HG02943 (cell line): ENCODE results near the gene IQGAP2.
"Not testable (repeated sequence)": the region's sequence is repeated elsewhere in the genome, so short reads cannot be mapped to it uniquely, and the experiment has no call there.

Source experiments
- ATAC-seq: cut with Tn5 transposase; IDR thresholded peaks from one replicate; pipeline ENCODE4 v1.9.1; 2021; ENCODE audit warnings: mild to moderate bottlenecking, low read depth, moderate library complexity; ENCODE audit not compliant: unreplicated experiment

The IQGAP2 gene

DNA sequence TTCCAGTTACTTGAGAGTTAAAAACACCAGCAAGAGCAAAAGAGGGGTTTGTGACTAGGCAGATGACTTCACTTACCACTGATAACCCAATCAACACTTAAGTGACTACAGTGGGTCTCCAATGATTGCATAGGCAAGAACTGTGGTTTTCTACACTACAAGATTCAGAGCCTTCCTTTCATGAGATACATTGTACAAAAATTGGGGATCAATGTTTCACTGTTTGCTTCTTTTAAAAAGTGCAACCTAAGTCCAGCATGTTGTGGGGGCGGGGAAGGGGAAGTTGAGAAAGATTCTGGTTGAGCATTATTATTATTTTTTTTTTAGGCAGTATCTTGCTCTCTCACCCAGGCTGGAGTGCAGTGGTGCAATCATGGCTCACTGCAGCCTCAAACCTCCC lies 3.6 kb downstream of the IQGAP2 start:
- no peak for ATAC-seq

DNA sequence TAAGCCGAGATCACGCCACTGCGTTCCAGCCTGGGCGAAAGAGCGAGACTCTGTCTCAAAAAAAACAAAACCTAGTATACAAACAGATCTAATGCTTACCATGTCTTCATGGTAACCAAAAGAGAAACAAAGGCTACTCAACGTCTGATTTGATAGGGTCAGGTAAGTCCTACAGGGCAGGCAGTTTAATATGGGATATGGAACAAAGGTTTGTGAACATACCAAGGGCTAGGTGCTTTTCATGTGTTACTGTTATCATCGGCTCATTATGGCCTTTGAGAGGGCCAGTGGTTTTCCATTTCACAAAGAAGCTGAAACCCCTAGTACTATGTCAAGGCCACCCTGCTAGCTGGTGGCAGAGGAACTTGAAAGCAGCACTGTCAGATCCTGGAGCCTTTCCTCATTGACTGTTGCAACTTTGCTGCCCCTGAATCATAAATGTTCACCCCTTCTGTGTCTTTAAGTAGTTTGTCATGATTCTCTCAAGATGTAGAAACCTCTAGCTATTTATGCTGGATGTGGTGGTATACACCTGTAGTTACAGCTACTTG lies 5.1 kb downstream of the IQGAP2 start:
- no peak for ATAC-seq

DNA sequence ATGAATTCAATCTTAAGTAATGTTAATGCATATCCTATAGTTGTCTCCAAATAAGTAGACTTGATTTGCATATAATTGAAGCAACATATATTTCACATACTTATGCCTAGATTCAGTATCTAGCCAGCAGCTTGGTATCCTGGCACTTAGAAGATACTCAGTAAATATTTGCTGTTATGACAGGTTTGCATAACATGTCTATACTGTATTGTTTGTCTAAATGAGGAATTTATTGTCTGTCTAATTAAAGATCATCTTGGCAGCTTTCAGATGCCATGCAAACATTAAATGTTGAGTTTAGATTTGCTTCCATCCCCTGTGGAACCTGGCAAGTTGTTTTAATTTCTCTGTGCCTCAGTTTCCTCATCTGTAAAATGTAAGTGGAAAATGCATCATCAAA lies 9.4 kb downstream of the IQGAP2 start:
- no peak for ATAC-seq

DNA sequence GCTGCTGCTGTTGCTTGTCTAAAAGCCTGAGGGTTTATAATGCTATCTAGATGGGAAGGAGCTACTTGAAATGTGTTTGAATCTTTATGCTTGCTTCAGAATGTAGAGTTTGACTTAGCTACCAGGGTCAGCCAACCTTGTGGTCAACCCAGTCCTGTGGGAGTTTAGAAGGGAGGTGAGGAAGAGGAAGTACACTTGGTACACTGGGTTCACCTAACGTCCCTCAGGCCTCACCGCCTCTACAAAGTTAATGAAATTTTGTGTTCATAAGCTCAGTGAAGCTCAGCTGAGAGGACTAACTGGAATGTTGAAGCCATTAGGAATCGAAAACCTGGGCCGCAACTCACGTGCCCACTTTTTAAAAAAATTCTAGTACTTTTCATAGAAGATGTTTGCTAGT lies 10.7 kb downstream of the IQGAP2 start:
- no peak for ATAC-seq

DNA sequence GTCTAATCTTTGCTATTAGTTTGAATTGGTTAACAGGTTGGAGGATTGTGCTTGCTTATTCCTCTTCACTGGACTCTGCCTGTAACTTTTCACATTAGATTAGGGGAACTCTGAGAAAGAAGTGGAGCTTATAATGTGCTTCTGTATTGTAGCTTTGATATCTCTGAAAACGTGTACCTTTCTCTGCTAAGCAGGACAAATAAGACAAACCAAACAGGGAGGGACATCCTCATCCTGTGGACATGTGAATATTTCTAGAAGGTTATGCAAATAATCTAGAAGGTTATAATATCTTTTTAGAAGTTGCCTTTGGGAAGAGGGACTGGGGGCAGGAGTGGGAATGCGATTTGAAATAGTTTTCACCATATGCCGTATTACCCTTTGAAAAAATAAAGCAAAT lies 11.7 kb downstream of the IQGAP2 start:
- no peak for ATAC-seq

DNA sequence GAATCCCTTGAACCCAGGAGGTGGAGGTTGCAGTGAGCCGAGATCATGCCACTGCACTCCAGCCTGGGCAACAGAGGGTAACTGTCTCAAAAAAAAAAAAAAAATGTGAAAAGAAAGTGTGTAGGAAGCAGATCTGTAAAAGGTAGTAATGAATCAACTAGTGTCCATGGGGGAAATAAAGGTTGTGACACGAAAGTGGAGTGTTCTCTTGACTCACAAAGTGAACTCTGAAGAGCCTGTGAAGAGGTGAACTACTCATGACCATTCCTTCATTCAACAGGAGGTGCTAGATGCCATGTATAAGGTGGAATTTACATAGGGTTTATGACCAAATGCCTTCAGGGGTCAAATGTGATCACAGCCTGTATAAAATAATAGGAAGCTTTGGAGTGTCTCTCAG lies 12.8 kb downstream of the IQGAP2 start:
- ATAC-seq = no peak

DNA sequence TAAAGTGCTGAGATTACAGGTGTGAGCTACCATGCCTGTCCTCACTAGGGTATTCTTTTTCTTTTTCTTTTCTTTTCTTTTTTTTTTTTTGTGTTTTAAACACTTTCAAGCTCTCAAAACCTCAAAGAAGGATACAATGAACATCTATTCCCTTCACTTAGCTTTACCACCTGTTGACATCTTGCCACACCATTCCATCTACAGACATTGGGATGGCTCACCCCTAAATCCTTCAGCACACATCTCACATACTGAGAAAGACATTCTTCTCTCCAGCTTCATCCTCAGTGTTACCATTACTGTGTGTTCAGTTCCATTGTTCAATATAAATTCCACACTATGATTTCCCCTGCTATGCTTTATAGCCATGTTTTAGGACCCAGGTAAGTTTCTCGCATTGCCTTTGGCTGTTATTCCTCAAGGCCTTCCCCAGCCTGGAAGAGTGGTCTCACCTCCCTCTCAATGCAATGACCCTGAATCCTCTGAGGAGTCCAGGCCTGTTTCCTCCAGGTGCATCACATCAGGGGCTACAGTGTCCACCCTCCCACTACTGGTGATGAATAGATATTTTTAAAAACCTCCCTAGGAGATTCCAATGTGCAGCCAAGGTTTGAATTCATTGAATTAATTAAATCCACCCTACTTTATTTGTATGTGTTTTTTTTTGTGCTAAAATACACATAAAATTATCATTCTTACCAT lies 16.7 kb downstream of the IQGAP2 start:
- ATAC-seq = no peak

DNA sequence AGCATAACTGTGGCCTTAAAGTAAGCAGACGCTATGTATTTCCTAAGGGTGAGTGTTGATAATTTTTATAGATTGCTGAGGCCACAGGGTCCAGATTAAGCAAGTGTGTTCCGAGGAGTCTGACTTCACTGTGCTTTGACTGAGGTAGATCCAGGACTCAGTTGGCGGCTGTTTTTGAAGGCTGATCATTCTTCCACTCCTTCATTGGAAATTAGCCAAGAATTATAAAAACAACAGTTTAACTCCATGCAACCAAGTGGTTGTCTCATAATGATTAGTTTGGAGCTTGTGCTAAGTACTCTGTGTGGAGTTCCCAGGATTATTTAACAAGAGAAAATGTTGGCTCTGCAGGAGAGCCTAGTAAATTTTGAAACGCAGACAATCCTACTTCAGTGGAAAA lies 19.1 kb downstream of the IQGAP2 start:
- ATAC-seq = no peak

DNA sequence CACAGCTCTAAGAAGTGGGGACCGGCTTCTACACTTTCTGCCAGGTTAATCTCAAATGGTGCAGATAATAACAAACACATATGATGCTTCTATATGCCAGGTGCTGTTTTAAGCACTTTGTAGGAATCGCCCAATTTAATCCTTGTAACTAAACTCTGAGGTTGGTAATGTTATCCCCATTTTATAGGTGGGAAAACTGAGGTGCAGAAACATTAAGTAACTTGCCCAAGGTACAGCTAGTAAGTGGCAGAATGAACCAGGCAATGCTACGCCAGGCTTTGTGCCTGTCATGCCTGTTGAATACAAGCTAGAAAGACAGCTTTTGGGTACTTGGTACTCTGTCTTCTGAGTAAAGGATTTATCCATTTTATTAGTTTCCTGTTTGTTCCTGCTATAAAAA lies 19.7 kb downstream of the IQGAP2 start:
- no peak for ATAC-seq

DNA sequence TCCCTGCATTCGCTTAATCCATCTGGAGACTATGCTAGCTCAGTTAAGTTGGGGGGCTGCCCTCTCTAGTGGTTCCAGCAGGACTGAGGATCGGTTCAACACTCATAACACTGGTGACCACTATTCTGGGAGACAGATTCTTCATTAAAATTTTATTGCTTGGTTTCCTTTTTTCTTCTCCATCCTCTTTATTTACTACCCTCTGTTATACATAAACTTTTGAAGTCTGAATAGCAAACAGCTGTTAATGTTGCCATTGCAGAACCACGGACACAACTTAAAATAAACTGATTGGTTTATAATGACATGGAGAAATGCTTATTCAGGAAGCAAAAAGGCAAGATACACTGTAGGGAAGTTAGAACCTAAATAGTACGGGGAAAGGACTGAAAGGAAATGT lies 22.1 kb downstream of the IQGAP2 start:
- ATAC-seq = no peak

DNA sequence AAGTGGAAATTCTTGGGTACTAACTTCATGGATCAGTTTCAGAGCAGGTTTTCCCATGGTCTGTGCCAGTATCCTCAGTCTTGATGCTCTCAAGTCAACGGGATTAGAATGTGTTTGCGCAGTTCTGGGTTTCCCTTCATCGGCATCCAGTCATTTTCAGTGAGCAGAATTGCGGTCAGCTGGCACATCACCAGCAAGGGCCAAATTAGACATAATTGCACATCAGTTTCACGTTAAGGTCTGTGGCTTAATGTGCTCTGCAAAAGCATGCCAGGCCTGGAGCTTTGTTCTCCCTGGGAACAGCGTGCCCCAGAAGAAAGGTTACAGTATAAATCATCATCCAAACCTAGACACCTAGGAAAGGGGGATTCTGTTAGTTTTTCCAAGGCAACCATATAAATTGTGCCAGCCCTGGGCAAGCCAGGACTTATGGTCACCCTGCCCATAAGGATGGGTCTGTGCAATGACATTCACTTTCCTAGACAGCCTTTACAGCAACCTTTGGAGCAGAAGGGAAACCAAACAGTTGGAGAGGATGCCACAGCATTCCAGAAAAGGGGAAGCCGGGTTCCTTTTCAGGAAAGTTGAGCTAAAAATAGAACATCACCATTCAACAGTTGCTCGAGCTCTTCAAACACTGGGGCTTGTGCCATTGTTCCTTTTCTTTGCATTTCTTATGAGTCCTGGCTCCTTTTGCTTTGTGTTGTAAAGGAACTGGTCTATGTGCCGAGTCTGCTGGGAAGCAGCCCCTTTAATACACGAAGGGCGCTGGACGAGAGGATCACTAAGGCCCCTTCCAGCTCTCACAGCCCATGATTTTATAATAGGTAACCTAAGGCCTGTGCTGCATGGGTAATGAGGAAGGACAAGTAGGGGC lies 23.1 kb downstream of the IQGAP2 start:
- no peak for ATAC-seq

DNA sequence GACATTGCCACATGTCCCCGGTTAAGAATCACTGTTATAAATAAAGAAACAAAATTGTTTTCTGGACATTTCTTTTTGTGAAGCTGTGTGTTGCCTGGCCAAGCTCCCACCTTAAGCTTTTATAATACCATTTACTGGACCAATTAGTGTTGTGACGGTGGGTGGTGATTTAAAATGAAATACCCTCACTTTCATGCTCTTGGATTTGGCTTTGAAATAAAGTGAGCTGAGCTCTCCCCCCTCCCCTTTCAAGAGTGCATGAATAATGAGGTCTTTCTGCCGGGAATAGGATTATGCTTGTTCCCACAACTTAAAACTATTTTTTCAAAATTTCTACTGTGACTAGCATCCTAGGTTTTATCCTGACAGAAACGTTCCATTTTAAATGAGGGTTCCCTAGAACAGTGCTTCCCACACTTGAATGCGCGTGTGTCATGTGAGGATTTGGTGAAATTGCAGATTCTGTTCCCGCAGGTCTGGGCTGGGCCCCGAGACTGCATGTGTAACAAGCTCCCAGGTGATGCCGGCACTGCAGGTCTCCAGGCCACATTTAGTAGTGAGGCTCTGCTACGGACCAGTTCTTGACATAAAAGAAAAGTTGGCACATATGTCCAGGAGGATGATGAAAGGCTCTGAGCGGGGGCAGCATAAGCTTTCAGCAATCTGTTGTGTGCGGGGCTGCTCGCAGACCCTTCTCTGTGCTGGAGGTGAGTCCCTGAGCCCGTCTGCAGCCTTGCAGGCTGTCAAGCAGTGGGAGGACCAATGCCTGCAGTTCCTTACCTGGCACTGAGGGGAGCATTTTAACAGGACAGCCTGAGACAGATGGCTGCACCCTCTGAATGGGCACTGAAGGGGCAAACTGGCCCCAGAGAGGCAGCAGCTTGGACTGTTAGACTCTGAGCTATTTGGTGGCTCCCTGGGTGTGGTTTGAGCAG lies 24.4 kb downstream of the IQGAP2 start:
- ATAC-seq = no peak

DNA sequence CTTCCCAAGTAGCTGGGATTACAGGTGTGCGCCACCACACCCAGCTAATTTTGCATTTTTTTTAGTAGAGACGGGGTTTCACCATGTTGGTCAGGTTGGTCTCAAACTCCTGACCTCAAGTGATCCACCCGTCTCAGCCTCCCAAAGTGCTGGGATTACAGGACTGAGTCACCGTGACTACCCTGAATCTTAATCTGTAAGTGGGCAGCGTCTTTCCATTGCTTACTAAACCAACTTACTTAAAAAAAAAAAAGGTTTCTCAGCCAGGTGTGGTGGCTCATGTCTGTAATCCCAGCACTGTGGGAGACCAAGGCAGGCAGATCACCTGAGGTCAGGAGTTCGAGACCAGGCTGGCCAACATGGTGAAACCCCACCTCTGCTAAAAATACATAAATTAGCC lies 25.5 kb downstream of the IQGAP2 start:
- not testable (repeated sequence) for ATAC-seq

DNA sequence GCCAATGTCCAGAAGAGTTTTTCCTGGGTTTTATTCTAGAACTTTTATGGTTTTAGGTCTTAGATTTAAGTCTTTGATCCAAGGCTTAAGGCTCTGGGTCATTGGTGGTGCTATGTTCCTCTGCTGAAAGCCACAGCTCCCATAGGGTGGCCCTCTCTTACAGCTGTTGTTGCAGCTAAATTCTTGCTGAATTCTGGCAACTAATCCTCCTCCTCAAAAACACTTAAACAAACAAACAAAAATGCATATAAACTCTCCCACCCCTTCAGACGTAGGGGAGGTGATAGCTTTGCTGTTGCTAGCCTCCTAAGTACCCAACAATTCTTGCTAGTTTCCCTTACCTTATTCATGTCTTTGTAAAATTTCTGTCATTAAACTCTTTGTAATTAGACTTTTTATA lies 30.2 kb downstream of the IQGAP2 start:
- ATAC-seq = no peak

DNA sequence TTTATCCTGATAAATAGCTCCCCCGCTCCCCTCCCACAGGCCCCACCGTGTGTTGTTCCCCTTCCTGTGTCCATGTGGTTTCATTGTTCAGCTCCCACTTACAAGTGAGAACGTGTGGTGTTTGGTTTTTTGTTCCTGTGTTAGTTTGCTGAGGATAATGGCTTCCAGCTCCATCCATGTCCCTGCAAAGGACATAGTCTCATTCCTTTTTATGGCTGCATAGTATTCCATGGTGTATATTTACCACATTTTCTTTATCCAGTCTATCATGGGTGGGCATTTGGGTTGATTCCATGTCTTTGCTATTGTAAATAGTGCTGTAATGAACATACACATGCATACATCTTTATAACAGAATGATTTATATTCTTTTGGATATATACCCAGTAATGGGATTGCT lies 34.4 kb downstream of the IQGAP2 start:
- not testable (repeated sequence) for ATAC-seq

DNA sequence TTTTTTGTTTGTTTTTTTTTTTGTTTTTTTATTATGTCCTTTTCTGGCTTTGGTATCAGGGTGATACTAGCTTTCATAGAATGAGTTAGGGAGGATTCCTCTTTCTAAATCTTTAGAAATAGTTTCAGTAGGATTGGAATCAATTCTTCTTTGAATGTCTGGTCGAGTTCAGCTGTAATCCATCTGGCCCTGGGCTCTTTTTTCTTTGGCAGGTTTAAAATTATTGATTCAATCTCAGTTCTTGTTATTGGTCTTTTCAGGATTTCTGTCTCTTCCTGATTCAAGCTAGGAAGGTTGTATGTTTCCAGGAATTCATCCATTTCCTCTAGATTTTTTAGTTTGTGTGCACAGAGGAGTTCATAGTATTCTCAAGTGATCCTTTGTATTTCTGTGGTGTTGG lies 34.9 kb downstream of the IQGAP2 start:
- ATAC-seq = no peak

DNA sequence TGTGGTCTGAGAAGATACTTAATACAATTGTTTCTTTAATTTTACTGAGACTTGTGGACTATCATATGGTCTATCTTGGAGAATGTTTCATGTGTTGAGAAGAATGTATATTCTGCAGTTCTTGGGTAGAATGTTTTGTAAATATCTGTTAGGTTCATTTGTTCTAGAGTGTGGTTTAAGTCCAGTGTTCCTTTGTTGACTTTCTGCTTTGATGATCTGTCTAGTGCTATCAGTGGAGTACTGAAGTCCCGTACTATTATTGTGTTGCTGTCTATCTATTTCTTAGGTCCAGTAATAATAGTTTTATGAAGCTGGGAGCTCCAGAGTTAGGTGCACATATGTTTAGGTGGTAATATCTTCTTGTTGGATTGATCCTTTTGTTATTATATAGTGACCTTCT lies 36.1 kb downstream of the IQGAP2 start:
- no peak for ATAC-seq

DNA sequence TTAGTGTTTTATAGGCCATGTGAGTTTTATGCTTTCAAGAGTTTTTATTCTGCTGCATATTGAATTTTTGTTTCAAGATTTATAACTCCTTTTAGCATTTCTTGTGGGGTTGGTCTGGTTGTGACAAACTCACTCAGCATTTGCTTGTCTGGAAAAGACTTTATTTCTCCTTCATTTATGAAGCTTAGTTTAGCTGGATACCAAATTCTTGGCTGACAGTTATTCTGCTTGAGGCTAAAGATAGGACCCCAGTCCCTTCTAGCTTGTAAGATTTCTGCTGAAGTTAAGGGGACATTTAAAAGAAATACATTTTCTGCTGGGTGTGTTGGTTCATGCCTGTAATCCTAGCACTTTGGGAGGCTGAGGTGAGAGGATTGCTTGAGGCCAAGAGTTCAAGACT lies 36.8 kb downstream of the IQGAP2 start:
- ATAC-seq = no peak

DNA sequence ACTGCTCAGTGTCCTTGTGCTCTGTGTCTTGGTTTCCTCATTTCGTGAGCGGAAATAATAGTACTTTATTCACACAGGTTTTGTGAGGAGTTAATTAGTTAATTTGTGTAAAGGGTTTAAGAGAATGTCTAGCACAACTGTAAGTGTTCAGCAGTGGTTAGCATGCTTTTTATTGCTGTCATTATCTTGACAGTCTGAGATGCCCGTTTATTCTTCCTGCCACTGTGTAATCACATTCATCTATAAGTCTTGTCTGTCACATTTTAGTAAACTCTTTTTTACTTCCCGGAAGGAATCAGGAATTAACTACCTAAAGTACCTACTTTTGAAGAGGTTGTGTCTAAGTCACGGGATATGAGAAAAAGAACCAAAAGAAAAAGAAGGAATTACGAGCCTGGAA lies 38.0 kb downstream of the IQGAP2 start:
- no peak for ATAC-seq

DNA sequence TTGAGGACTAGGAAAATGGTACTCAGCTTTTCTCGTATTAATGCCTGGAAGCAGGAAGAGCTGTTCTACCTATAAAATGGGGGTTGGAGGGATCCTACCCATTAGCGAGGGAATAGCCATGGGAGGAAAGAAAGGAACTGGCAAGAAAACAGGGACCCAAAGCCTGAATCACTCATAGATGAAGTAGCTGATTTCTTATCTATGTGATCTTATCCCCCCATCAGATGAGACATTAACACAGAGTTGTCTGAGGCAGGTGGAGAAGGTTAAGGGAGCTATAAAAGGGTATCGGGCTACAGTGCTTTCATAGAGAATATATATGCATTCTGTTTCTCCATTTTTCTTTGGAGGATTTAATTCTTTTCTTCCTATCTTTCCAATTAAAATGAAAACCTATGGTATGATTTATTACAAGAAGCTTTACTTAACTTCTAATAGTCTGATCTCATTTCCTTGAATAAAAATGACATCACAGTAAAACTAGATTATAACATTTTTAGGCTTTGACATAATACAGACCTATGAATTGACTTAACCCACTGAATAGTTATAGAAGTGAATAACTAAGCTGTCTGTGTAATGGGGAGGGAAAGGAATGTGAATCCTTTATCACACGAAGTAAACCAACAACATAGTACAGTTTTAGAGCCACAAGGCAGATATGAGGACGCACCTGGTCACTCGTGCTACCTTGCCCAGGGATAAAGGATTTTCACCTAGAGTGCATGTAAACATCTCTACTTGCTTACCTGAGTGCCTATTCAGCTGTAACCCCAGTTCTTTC lies 39.0 kb downstream of the IQGAP2 start:
- ATAC-seq = no peak
